HepG2 (cell line): ENCODE data around the gene SLC2A13. TPM values are rescaled to one million over a fixed set of nuclear protein-coding genes. Genes with fewer than 3 reads are reported as not detected.
A peak's percentile ranks its signal among the peaks of the same experiment; 100 is the strongest.

ENCODE experiments used
- ATAC-seq: fragments of 200-7000 bp; cut with Tn5 transposase; 3 replicates; pipeline ENCODE4 v1.9.1; 2020; ENCODE audit warnings: mild to moderate bottlenecking, moderate library complexity
- BruUV-seq: library from RNA; stranded (reverse); fragments of 400-500 nt; replicated peaks from 2 replicates; lab custom pipeline; 2021; lab: Mats Ljungman, UMichigan
- CTCF ChIA-PET: fragments of 300-600 bp; formaldehyde crosslinking; extraction: SDS; loops from one replicate; lab custom pipeline; 2021; ENCODE audit warnings: low total read pairs, inconsistent platforms, low intra/inter-chr PET ratio; lab: Yijun Ruan, JAX
- POLR2A ChIA-PET: fragments of 350-600 bp; sonication (Branson Sonifier 250); formaldehyde crosslinking; loops from one replicate; lab custom pipeline; 2020; ENCODE audit warnings: antibody characterized with exemption, inconsistent platforms; lab: Yijun Ruan, JAX
- DNase-seq: peaks from one replicate; pipeline ENCODE4 v3.0.0-alpha.2; 2015; ENCODE audit warnings: low spot score
- FAIRE-seq: peaks from 3 replicates; lab custom pipeline; 2011; peaks lifted over from hg19 to GRCh38; lab: Jason Lieb, UNC
- H2AFZ ChIP-seq: one replicate; pipeline ENCODE4 v1.6.1; 2011; ENCODE audit warnings: low read length, inconsistent platforms
- H3K27ac ChIP-seq: fragments of 300-600 bp; 3 replicates; pipeline ENCODE4 v1.8.0; 2011; ENCODE audit warnings: mixed run types, mild to moderate bottlenecking, mixed read lengths, low read length, inconsistent platforms; ENCODE audit not compliant: insufficient read depth; ENCODE audit errors: extremely low read length
- H3K27me3 ChIP-seq, 2 experiments: fragments of 200-600 bp in 1 of 2; 2 replicates in 1 of 2; 3 replicates in 1 of 2; pipeline versions ENCODE4 v1.6.0 to v1.8.0; 2011; ENCODE audit warnings: low read length in 2 of 2, mild to moderate bottlenecking in 2 of 2, moderate library complexity in 2 of 2, inconsistent platforms in 1 of 2; ENCODE audit not compliant: insufficient read depth in 2 of 2, control insufficient read depth in 1 of 2
- H3K36me3 ChIP-seq, 2 experiments: fragments of 200-600 bp in 1 of 2; replicated peaks in 1 of 2; 2 replicates in 1 of 2; 3 replicates in 1 of 2; pipeline versions ENCODE4 v1.5.1 to v1.8.0; 2011; ENCODE audit warnings: low read length in 2 of 2, inconsistent platforms in 1 of 2; ENCODE audit not compliant: insufficient read depth in 2 of 2, control insufficient read depth in 1 of 2
- H3K4me1 ChIP-seq: 2 replicates; pipeline ENCODE4 v1.5.1; 2012; ENCODE audit warnings: low read length, inconsistent platforms; ENCODE audit not compliant: insufficient read depth
- H3K4me2 ChIP-seq: 2 replicates; pipeline ENCODE4 v1.6.0; 2011; ENCODE audit warnings: low read depth, low read length, inconsistent platforms
- H3K4me3 ChIP-seq, 3 experiments: fragments of 200-600 bp in 1 of 3; sonication (generic), shearing (Covaris generic) in 1 of 3; replicated peaks in 1 of 3; 2 replicates each; pipeline ENCODE4 v1.5.1; 2011 to 2016; ENCODE audit warnings: low read length in 3 of 3, inconsistent platforms in 2 of 3, low read depth in 2 of 3, mild to moderate bottlenecking in 2 of 3, control low read depth in 1 of 3, mixed read lengths in 1 of 3; ENCODE audit not compliant: insufficient read depth in 1 of 3
- H3K79me2 ChIP-seq: one replicate; pipeline ENCODE4 v1.6.1; 2011; ENCODE audit warnings: low read length, inconsistent platforms; ENCODE audit not compliant: insufficient read depth
- H3K9ac ChIP-seq: 2 replicates; pipeline ENCODE4 v1.6.0; 2011; ENCODE audit warnings: mild to moderate bottlenecking, low read depth, low read length, inconsistent platforms; ENCODE audit not compliant: insufficient read depth
- H3K9me3 ChIP-seq: 2 replicates; pipeline ENCODE4 v1.5.1; 2012; ENCODE audit warnings: mild to moderate bottlenecking, low read length
- H4K20me1 ChIP-seq: 2 replicates; pipeline ENCODE4 v1.6.0; 2011; ENCODE audit warnings: inconsistent platforms, mild to moderate bottlenecking, low read length, moderate library complexity; ENCODE audit not compliant: insufficient read depth
- CCAR2 ChIP-seq: fragments of 200-400 bp; formaldehyde crosslinking; optimal IDR thresholded peaks from 2 replicates; pipeline ENCODE3; 2018; ENCODE audit warnings: low read depth, mild to moderate bottlenecking, low read length, moderate library complexity
- GFI1 ChIP-seq: sonication (generic); formaldehyde crosslinking; IDR thresholded peaks from 2 replicates; pipeline ENCODE4 v1.5.0; 2020; ENCODE audit warnings: missing genetic modification reagents, mild to moderate bottlenecking, borderline replicate concordance
- WGBS: methylation state at CpG from one replicate; pipeline ENCODE4 v1.1.6; 2017; ENCODE audit warnings: low lambda C conversion rate; 5-methylcytosine and 5-hydroxymethylcytosine counted together
- in situ Hi-C: cut with HindIII; loops from 2 replicates; pipeline ENCODE4 v1.10.0; 2017; ENCODE audit warnings: low pct_unique_long_range_greater_than_20kb; ENCODE audit not compliant: extremely low pct_ligation_motif_present
- intact Hi-C: fragments of 100-400 bp; cut with micrococcal nuclease; formaldehyde crosslinking; loops from one replicate; pipeline ENCODE4 v1.10.0; 2022; ENCODE audit not compliant: unreplicated experiment
- polyA plus RNA-seq, 8 experiments: library from polyadenylated mRNA; depleted of rRNA in 3 of 8; stranded (reverse) in 7 of 8; unstranded in 1 of 8; fragments of >200 nt; fragmentation: Illumina TruSeq in 4 of 8; extraction: Trizol in 4 of 8; gene quantifications; 2 replicates each; pipeline versions ENCODE4 v1.2.1 to v1.2.3, GENCODE V29; 2011 to 2016; ENCODE audit warnings: low read depth in 4 of 8, missing spikeins in 1 of 8, mixed read lengths in 1 of 8; ENCODE audit not compliant: insufficient read depth in 1 of 8
- total RNA-seq, 5 experiments: library from RNA; depleted of rRNA; stranded (reverse); fragments of >200 nt; fragmentation: Illumina TruSeq; extraction: Trizol; gene quantifications; 2 replicates each; pipeline ENCODE4 v1.2.3, GENCODE V29; 2016; ENCODE audit warnings: low read depth in 1 of 5
- TF ChIP-seq, protein P1 (sequence below): sonication (generic); formaldehyde crosslinking; IDR thresholded peaks from 2 replicates; pipeline ENCODE4 v1.5.0; 2020; ENCODE audit warnings: mild to moderate bottlenecking, missing genetic modification reagents, moderate library complexity

Gene SLC2A13
- total and polyA plus RNA-seq, 2 of the 13 experiments (the other 11 are each of a cell fraction or from before 2014, with no cell fraction given), result 5.5 to 6.0 TPM

DNA sequence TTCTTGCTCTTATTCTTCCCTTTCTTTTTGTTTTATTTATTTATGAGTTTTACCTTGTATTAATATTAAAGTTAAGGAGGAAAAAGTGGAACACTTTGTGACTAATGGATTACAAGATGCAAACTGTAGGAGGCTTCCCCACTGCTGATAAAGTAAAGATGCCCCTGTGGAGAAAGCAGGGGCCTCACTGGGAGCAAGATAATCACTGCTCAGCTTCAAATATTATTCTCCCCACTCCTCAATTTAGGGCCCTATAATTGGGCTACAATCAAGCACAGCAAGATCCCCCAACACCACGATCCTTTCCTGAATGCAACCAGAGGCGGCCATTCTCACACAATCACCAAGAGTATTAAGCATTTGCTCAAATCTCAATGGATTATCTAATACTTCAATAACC, 149.2 kb downstream of the SLC2A13 start (continued):
- TF ChIP-seq CCAR2, result no peak

DNA sequence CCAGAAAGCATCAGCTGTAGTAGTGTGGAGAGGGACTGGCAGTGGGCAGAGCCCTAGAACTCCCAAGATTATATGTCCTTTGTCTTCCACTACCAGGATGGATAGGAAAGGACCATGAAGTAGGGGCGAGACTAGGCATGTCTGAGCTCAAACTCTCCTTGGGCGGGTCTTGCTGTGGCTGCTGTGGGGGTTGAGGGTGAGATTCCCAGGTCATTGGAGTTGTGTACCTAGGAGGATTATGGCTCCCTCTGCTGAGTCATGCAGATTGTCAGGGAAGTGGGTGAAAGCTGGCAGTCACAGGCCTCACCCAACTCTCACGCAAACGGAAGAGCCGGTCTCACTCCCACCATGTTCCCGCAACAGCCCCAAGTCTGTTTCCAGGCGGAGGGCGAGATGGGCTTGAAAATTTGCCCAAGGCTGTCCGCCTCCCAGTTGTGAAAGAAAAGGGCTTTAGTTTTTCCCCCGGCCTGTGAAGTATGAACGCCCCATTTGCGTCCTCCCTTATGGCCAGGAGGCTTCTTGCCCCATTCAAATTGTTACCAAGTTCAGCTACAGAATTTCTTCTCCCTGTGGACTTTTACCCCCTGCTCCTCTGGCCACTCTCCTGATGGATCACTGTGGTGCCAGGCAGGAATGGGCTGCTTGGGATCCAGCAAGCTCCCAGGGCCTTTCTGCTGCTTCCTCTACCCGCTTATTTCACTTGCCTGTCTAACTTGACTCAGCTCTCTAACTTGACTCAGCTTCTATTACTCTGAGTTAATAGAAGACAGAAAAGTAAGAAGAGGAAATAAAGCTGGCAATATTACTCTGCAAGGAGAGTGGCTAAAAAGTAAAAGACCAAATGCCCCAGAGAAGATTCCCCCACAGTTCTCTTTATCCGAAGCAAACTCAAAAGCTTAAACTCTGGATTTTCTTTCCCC, 159.3 kb downstream of the SLC2A13 start:
- no peak for TF ChIP-seq GFI1 (CRISPR knock-in tag)
- TF ChIP-seq, protein P1, sequence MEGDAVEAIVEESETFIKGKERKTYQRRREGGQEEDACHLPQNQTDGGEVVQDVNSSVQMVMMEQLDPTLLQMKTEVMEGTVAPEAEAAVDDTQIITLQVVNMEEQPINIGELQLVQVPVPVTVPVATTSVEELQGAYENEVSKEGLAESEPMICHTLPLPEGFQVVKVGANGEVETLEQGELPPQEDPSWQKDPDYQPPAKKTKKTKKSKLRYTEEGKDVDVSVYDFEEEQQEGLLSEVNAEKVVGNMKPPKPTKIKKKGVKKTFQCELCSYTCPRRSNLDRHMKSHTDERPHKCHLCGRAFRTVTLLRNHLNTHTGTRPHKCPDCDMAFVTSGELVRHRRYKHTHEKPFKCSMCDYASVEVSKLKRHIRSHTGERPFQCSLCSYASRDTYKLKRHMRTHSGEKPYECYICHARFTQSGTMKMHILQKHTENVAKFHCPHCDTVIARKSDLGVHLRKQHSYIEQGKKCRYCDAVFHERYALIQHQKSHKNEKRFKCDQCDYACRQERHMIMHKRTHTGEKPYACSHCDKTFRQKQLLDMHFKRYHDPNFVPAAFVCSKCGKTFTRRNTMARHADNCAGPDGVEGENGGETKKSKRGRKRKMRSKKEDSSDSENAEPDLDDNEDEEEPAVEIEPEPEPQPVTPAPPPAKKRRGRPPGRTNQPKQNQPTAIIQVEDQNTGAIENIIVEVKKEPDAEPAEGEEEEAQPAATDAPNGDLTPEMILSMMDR (CRISPR knock-in tag), result 0 out of 2 replicates have a peak, but pooled peaks have one; percentile 2
- DNase-seq, result no peak
- Histone ChIP-seq H3K4me1 (no peaks in the 10 kb centered on the region), H3K4me3 (no peak overlapping the region), H3K4me2 (no peak overlapping the region), H3K27ac (no peak overlapping the region), H3K9me3 (no peaks in the 10 kb centered on the region), H4K20me1 (no peaks in the 10 kb centered on the region), H3K79me2 (no peaks in the 10 kb centered on the region), H3K36me3 (no peaks in the 10 kb centered on the region), H3K9ac (no peak overlapping the region), H2AFZ (no peak overlapping the region), H3K27me3 (no peaks in the 10 kb centered on the region)
- intact Hi-C loops (no loop called here), in situ Hi-C loops (no loop called here)
- ChIA-PET POLR2A (no interaction called here), CTCF (no interaction called here)
- no peak for ATAC-seq
- WGBS, result 97% methylated on average over 12 of the region's 14 CpGs
- FAIRE-seq, result no peak
- BruUV-seq, result no TSS peak
